Measurements from ENCODE around the gene EPS15. TPM values are rescaled to one million over a fixed set of nuclear protein-coding genes. Genes with fewer than 3 reads are reported as not detected.

EPS15 gene
- total and polyA plus RNA-seq, 10 of the 15 experiments (the other 5 are each of a cell fraction or from before 2014, with no cell fraction given), result 24.7 to 87.8 (median 56.3) TPM

- TF ChIP-seq, protein P1, sequence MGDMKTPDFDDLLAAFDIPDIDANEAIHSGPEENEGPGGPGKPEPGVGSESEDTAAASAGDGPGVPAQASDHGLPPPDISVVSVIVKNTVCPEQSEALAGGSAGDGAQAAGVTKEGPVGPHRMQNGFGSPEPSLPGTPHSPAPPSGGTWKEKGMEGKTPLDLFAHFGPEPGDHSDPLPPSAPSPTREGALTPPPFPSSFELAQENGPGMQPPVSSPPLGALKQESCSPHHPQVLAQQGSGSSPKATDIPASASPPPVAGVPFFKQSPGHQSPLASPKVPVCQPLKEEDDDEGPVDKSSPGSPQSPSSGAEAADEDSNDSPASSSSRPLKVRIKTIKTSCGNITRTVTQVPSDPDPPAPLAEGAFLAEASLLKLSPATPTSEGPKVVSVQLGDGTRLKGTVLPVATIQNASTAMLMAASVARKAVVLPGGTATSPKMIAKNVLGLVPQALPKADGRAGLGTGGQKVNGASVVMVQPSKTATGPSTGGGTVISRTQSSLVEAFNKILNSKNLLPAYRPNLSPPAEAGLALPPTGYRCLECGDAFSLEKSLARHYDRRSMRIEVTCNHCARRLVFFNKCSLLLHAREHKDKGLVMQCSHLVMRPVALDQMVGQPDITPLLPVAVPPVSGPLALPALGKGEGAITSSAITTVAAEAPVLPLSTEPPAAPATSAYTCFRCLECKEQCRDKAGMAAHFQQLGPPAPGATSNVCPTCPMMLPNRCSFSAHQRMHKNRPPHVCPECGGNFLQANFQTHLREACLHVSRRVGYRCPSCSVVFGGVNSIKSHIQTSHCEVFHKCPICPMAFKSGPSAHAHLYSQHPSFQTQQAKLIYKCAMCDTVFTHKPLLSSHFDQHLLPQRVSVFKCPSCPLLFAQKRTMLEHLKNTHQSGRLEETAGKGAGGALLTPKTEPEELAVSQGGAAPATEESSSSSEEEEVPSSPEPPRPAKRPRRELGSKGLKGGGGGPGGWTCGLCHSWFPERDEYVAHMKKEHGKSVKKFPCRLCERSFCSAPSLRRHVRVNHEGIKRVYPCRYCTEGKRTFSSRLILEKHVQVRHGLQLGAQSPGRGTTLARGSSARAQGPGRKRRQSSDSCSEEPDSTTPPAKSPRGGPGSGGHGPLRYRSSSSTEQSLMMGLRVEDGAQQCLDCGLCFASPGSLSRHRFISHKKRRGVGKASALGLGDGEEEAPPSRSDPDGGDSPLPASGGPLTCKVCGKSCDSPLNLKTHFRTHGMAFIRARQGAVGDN (IDR thresholded peaks at IDR 0.05), result no peak; the same call in 1 of the 2 replicates
- TF ChIP-seq CREB1 (IDR thresholded peaks at IDR 0.05; ENCODE audit: low read depth) (0 out of 2 replicates have a peak, but pooled peaks have one; percentile 2), SMAD5 (IDR thresholded peaks at IDR 0.05; ENCODE audit: low read depth) (no peak), ZNF217 (IDR thresholded peaks at IDR 0.05) (peak; percentile 77), CREM (IDR thresholded peaks at IDR 0.05; ENCODE audit: low read depth) (no peak), MEF2A (IDR thresholded peaks at IDR 0.05; ENCODE audit: insufficient read depth, low read depth, low read length) (no peak), IKZF2 (IDR thresholded peaks at IDR 0.05) (no peak), ZZZ3 (IDR thresholded peaks at IDR 0.05; ENCODE audit: control insufficient read depth, insufficient read length, low read depth) (no peak), HSF1 (IDR thresholded peaks at IDR 0.05; ENCODE audit: low read depth, low read length) (no peak), ZNF384 (IDR thresholded peaks at IDR 0.05; ENCODE audit: borderline replicate concordance, low read depth, low read length) (no peak), RCOR1 (conservative IDR thresholded peaks at IDR 0.05; ENCODE audit: low read depth, low read length) (no peak), MLLT1 (IDR thresholded peaks at IDR 0.05) (no peak), BHLHE40 (IDR thresholded peaks at IDR 0.05; ENCODE audit: borderline replicate concordance in 1 of 2, low read depth in 2 of 2, low read length in 1 of 2) (peak in 1 of 2 experiments; percentile 67; a peak in 1 of 4 replicates), POLR2A (IDR thresholded peaks at IDR 0.05; ENCODE audit: low read depth, low read length) (no peak), EGR1 (IDR thresholded peaks at IDR 0.05; ENCODE audit: borderline replicate concordance in 1 of 2, low read depth in 2 of 2, low read length in 2 of 2) (no peak), EZH2 (IDR thresholded peaks at IDR 0.05; ENCODE audit: borderline replicate concordance, control insufficient read depth, low read depth, low read length) (no peak), SRF (IDR thresholded peaks at IDR 0.05; ENCODE audit: low read depth in 2 of 2, low read length in 2 of 2) (no peak), POU2F2 (IDR thresholded peaks at IDR 0.05; ENCODE audit: borderline replicate concordance, low read depth, low read length) (no peak)
- TF ChIP-seq, protein P2, sequence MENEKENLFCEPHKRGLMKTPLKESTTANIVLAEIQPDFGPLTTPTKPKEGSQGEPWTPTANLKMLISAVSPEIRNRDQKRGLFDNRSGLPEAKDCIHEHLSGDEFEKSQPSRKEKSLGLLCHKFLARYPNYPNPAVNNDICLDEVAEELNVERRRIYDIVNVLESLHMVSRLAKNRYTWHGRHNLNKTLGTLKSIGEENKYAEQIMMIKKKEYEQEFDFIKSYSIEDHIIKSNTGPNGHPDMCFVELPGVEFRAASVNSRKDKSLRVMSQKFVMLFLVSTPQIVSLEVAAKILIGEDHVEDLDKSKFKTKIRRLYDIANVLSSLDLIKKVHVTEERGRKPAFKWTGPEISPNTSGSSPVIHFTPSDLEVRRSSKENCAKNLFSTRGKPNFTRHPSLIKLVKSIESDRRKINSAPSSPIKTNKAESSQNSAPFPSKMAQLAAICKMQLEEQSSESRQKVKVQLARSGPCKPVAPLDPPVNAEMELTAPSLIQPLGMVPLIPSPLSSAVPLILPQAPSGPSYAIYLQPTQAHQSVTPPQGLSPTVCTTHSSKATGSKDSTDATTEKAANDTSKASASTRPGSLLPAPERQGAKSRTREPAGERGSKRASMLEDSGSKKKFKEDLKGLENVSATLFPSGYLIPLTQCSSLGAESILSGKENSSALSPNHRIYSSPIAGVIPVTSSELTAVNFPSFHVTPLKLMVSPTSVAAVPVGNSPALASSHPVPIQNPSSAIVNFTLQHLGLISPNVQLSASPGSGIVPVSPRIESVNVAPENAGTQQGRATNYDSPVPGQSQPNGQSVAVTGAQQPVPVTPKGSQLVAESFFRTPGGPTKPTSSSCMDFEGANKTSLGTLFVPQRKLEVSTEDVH (IDR thresholded peaks at IDR 0.05; ENCODE audit: low read depth, partially characterized antibody), result no peak
Measured at GRCh38 chr1:51518586-51519047, 449 bp downstream of the EPS15 start (continued).
